Erythroblast (primary cell): Measurements from ENCODE around the gene PPP2R5B.

Experiments used
- GATA1 ChIP-seq: IDR thresholded peaks from 2 replicates; pipeline ENCODE4 v1.6.1; 2011; ENCODE audit warnings: low read depth, mild to moderate bottlenecking, control low read depth, low read length, moderate library complexity
- POLR2A ChIP-seq: IDR thresholded peaks from 2 replicates; pipeline ENCODE4 v1.6.1; 2011; ENCODE audit warnings: mild to moderate bottlenecking, low read length

DNA sequence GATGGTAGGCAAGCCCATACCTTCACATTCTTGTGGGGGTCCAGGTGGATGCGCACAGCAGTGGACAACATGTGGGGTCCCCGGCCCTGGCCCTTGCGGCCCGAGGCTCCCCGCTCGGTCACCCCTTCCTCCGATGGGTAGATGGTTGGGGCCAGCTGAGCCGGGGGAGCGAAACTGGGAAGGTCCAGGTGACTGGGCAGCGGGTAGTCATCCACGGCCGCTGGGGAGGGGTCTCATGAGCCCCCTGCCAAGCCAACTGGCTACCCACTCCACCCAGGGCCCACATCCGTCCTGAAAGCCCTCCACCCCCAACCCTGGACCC is 18.2 kb upstream of the PPP2R5B start:
- no peak for TF ChIP-seq POLR2A
- TF ChIP-seq GATA1, result no peak
